ENCODE measurements around the gene IGFBPL1.

GRCh38 chr9:38387066-38387465, 37.2 kb downstream of the IGFBPL1 start:
- no peak for TF ChIP-seq CTCF (IDR thresholded peaks at IDR 0.05)
- no peak for TF ChIP-seq ZFX (IDR thresholded peaks at IDR 0.05; ENCODE audit: borderline replicate concordance)
